K562 (cell line): ENCODE measurements around the gene HTR5A. TPM values are rescaled to one million over a fixed set of nuclear protein-coding genes. Genes with fewer than 3 reads are reported as not detected.

ENCODE experiments used
- ATAC-seq: fragments of 200-7000 bp; cut with Tn5 transposase; 3 replicates; pipeline ENCODE4 v1.9.1; 2020; ENCODE audit warnings: moderate library complexity
- BruUV-seq: library from RNA; stranded (reverse); fragments of 400-500 nt; replicated peaks from 2 replicates; lab custom pipeline; 2021; lab: Mats Ljungman, UMichigan
- CTCF ChIA-PET: fragments of 300-600 bp; formaldehyde crosslinking; extraction: SDS; loops from one replicate; lab custom pipeline; 2021; ENCODE audit warnings: low intra/inter-chr PET ratio; lab: Yijun Ruan, JAX
- POLR2A ChIA-PET: fragments of 300-600, 350-650 bp; sonication (Branson Sonifier 250); formaldehyde crosslinking; extraction: SDS; loops from one replicate; lab custom pipeline; 2021; ENCODE audit warnings: antibody characterized with exemption, inconsistent platforms; lab: Yijun Ruan, JAX
- DNase-seq, 4 experiments: peaks; one replicate each; pipeline versions ENCODE4 v3.0.0 to v3.0.0-alpha.2; 2011 to 2018; ENCODE audit warnings: low spot score in 3 of 4, mixed read lengths in 3 of 4; ENCODE audit errors: extremely low read depth in 1 of 4
- FAIRE-seq: peaks from 2 replicates; lab custom pipeline; 2011; peaks lifted over from hg19 to GRCh38; lab: Jason Lieb, UNC
- H2AFZ ChIP-seq: 2 replicates; pipeline ENCODE4 v1.6.0; 2011; ENCODE audit warnings: low read depth, low read length, control low read depth, inconsistent platforms
- H3K27ac ChIP-seq: fragments of 200-600 bp; 3 replicates; pipeline ENCODE4 v1.8.0; 2011; ENCODE audit warnings: low read depth, mild to moderate bottlenecking, control low read depth, inconsistent platforms, low read length, moderate library complexity, mixed read lengths; ENCODE audit errors: extremely low read depth
- H3K27me3 ChIP-seq, 2 experiments: fragments of 300-600 bp in 1 of 2; 2 replicates in 1 of 2; 3 replicates in 1 of 2; pipeline versions ENCODE4 v1.6.0 to v1.8.0; 2011; ENCODE audit warnings: inconsistent platforms in 2 of 2, low read length in 2 of 2, mild to moderate bottlenecking in 1 of 2, mixed read lengths in 1 of 2, moderate library complexity in 1 of 2; ENCODE audit not compliant: control insufficient read depth in 2 of 2, insufficient read depth in 2 of 2
- H3K36me3 ChIP-seq: fragments of 300-600 bp; 3 replicates; pipeline ENCODE4 v1.8.0; 2011; ENCODE audit warnings: mild to moderate bottlenecking, low read length, inconsistent platforms; ENCODE audit not compliant: control insufficient read depth, insufficient read depth
- H3K4me1 ChIP-seq, 2 experiments: fragments of 200-600 bp in 1 of 2; replicated peaks in 1 of 2; 2 replicates in 1 of 2; 3 replicates in 1 of 2; pipeline versions ENCODE4 v1.5.1 to v1.8.0; 2011; ENCODE audit warnings: inconsistent platforms in 2 of 2, low read length in 2 of 2, mild to moderate bottlenecking in 1 of 2, mixed read lengths in 1 of 2, moderate library complexity in 1 of 2; ENCODE audit not compliant: control insufficient read depth in 2 of 2, insufficient read depth in 2 of 2
- H3K4me2 ChIP-seq: 2 replicates; pipeline ENCODE4 v1.6.1; 2011; ENCODE audit warnings: low read length, control low read depth, inconsistent platforms, mixed read lengths; ENCODE audit not compliant: insufficient read depth
- H3K4me3 ChIP-seq: fragments of 200-600 bp; sonication (generic), shearing (Covaris generic); 2 replicates; pipeline ENCODE4 v1.5.1; 2016; ENCODE audit warnings: control low read depth, inconsistent platforms
- H3K79me2 ChIP-seq: fragments of 200-600 bp; 3 replicates; pipeline ENCODE4 v1.8.0; 2011; ENCODE audit warnings: low read length, inconsistent platforms; ENCODE audit not compliant: control insufficient read depth, insufficient read depth
- H3K9ac ChIP-seq, 2 experiments: 2 replicates each; pipeline versions ENCODE4 v1.6.0 to v1.6.1; 2011; ENCODE audit warnings: low read depth in 2 of 2, low read length in 2 of 2, control low read depth in 1 of 2, inconsistent platforms in 1 of 2, mild to moderate bottlenecking in 1 of 2, mixed read lengths in 1 of 2; ENCODE audit not compliant: insufficient read depth in 1 of 2
- H3K9me1 ChIP-seq: one replicate; pipeline ENCODE4 v1.6.0; 2011; ENCODE audit warnings: inconsistent platforms, mild to moderate bottlenecking, low read length, moderate library complexity; ENCODE audit not compliant: control insufficient read depth, insufficient read depth
- H3K9me3 ChIP-seq: replicated peaks from 2 replicates; pipeline ENCODE4 v1.5.1; 2011; ENCODE audit warnings: low read depth, low read length, inconsistent platforms; ENCODE audit not compliant: control insufficient read depth, insufficient read depth
- H4K20me1 ChIP-seq: replicated peaks from 2 replicates; pipeline ENCODE4 v1.6.1; 2011; ENCODE audit warnings: low read length, inconsistent platforms, mixed read lengths; ENCODE audit not compliant: control insufficient read depth, insufficient read depth
- CEBPB ChIP-seq: fragments of 450-650 bp; IDR thresholded peaks from 2 replicates; pipeline ENCODE4 v1.6.1; 2016; ENCODE audit warnings: missing genetic modification characterization, missing compliant biosample characterization
- CGGBP1 ChIP-seq: fragments of 250-450 bp; sonication (Bioruptor Pico); IDR thresholded peaks from 2 replicates; pipeline ENCODE4 v1.9.0; 2021; ENCODE audit warnings: mild to moderate bottlenecking
- E4F1 ChIP-seq: fragments of 250-450 bp; sonication (Bioruptor Pico); IDR thresholded peaks from 2 replicates; pipeline ENCODE4 v1.5.0; 2021; ENCODE audit warnings: mild to moderate bottlenecking, borderline replicate concordance
- ELF1 ChIP-seq: fragments of 200-800 bp; sonication (Bioruptor generic); IDR thresholded peaks from 2 replicates; pipeline ENCODE4 v1.6.1; 2016; ENCODE audit warnings: missing genetic modification characterization, missing compliant biosample characterization
- KDM5B ChIP-seq: fragments of 200-600 bp; sonication (generic); IDR thresholded peaks from 2 replicates; pipeline ENCODE4 v1.6.1; 2012; ENCODE audit warnings: low read depth, mild to moderate bottlenecking, moderate library complexity, low read length, control low read depth, inconsistent platforms; ENCODE audit not compliant: insufficient replicate concordance
- MCM2 ChIP-seq: fragments of 450-650 bp; IDR thresholded peaks from 2 replicates; pipeline ENCODE4 v1.6.1; 2017; ENCODE audit warnings: low read depth, mild to moderate bottlenecking
- TAF9B ChIP-seq: fragments of 450-650 bp; IDR thresholded peaks from 2 replicates; pipeline ENCODE4 v1.6.1; 2018; ENCODE audit warnings: mild to moderate bottlenecking; ENCODE audit not compliant: partially characterized antibody
- YY1 ChIP-seq, 3 experiments: IDR thresholded peaks; 2 replicates each; pipeline ENCODE4 v1.6.1; 2011; ENCODE audit warnings: low read length in 2 of 3, mild to moderate bottlenecking in 2 of 3, moderate library complexity in 2 of 3, borderline replicate concordance in 1 of 3, control low read depth in 1 of 3, low read depth in 1 of 3; ENCODE audit not compliant: insufficient read depth in 3 of 3, insufficient replicate concordance in 2 of 3, control insufficient read depth in 1 of 3, insufficient read length in 1 of 3; ENCODE audit errors: extremely low read depth in 1 of 3
- ZNF174 ChIP-seq: fragments of 250-450 bp; sonication (Bioruptor Pico); IDR thresholded peaks from 2 replicates; pipeline ENCODE4 v1.4.0; 2020; ENCODE audit warnings: mild to moderate bottlenecking
- ZNF232 ChIP-seq: sonication (generic); formaldehyde crosslinking; IDR thresholded peaks from 2 replicates; pipeline ENCODE4 v1.8.0; 2022; ENCODE audit warnings: mild to moderate bottlenecking, missing genetic modification reagents
- ZNF79 ChIP-seq: fragments of 250-450 bp; sonication (Bioruptor Pico); IDR thresholded peaks from 2 replicates; pipeline ENCODE4 v1.4.0; 2020; ENCODE audit warnings: low read depth, mild to moderate bottlenecking, moderate library complexity
- ZNF830 ChIP-seq: fragments of 250-450 bp; sonication (Bioruptor Pico); IDR thresholded peaks from 2 replicates; pipeline ENCODE4 v1.5.0; 2021; ENCODE audit warnings: mild to moderate bottlenecking
- WGBS: fragments of 100-300 bp; shearing (Covaris generic); methylation state at CpG from one replicate; pipeline ENCODE4 v1.1.6; 2016; ENCODE audit warnings: low coverage, mixed read lengths; ENCODE audit not compliant: insufficient coverage; ENCODE audit errors: missing lambda C conversion rate; 5-methylcytosine and 5-hydroxymethylcytosine counted together
- in situ Hi-C: fragments of 300-500 bp; cut with MboI; formaldehyde crosslinking; loops from 4 replicates; pipeline ENCODE4 v1.15.0; 2018; ENCODE audit warnings: inconsistent platforms, mixed read lengths
- intact Hi-C: fragments of 100-400 bp; cut with micrococcal nuclease; formaldehyde crosslinking; loops from 2 replicates; pipeline ENCODE4 v1.14.2; 2022
- polyA plus RNA-seq, 8 experiments: library from polyadenylated mRNA; depleted of rRNA in 4 of 8; stranded (reverse) in 5 of 8; unstranded in 3 of 8; fragments of >200 nt; fragmentation: Nextera tagmentation in 2 of 8; fragmentation: Illumina TruSeq in 1 of 8; extraction: Ambion mirVana in 2 of 8; extraction: Trizol in 1 of 8; gene quantifications; 2 replicates each; pipeline versions ENCODE4 v1.2.1 to v1.2.3, GENCODE V29; 2011 to 2014; ENCODE audit warnings: inconsistent platforms in 1 of 8, missing spikeins in 1 of 8
- total RNA-seq, 7 experiments: library from RNA; depleted of rRNA in 6 of 7; stranded (reverse); fragments of >200 nt in 6 of 7; fragmentation: Illumina TruSeq in 2 of 7; extraction: Trizol in 2 of 7; gene quantifications; 2 replicates each; pipeline versions ENCODE4 v1.2.1 to v1.2.3, GENCODE V29; 2011 to 2021; ENCODE audit warnings: low replicate concordance in 1 of 7

Gene HTR5A
- total and polyA plus RNA-seq, 9 of the 15 experiments (the other 6 are each of a cell fraction or from before 2014, with no cell fraction given), result 0.06 TPM; not detected in 8

- intact Hi-C loops (no loop called here), in situ Hi-C loops (no loop called here)
- no peaks in the 10 kb centered on the region; the same call in 1 of the 2 replicates for H4K20me1 ChIP-seq
- BruUV-seq, result no TSS peak
- H3K4me1 ChIP-seq, result no peaks in the 10 kb centered on the region
- H3K36me3 ChIP-seq, result no peaks in the 10 kb centered on the region
- ChIA-PET CTCF (no interaction called here), POLR2A (interaction anchor here (0.8 to 1.4 kb wide), 2 partner anchors 14 to 15 kb away, joined by 3 to 4 read pairs; no protein-coding TSS in a partner anchor)
- no peak overlapping the region for H3K27ac ChIP-seq
- H3K4me2 ChIP-seq, result no peak overlapping the region
- TF ChIP-seq KDM5B (no peak), TAF9B (no peak), CGGBP1 (no peak), ELF1 (tag) (no peak), CEBPB (tag) (no peak), ZNF232 (CRISPR knock-in tag) (no peak), ZNF79 (CRISPR knock-in tag) (no peak), ZNF174 (CRISPR knock-in tag) (no peak), E4F1 (CRISPR knock-in tag) (no peak), ZNF830 (CRISPR knock-in tag) (no peak), MCM2 (no peak), YY1 (IDR thresholded peaks at IDR 0.05; ENCODE audit: borderline replicate concordance in 1 of 3, control insufficient read depth in 1 of 3, extremely low read depth in 1 of 3, insufficient read depth in 3 of 3, insufficient read length in 1 of 3, insufficient replicate concordance in 2 of 3, low read depth in 1 of 3, low read length in 2 of 3) (no peak)
- H3K4me3 ChIP-seq, result no peak overlapping the region
- FAIRE-seq, result no peak
- WGBS, result 1% methylated on average over 5 of the region's 5 CpGs
- H3K27me3 ChIP-seq, result peaks cover 46 to 73% of the 10 kb centered on the region in 2 experiments
- no peaks in the 10 kb centered on the region for H3K9me3 ChIP-seq
- no peak for ATAC-seq
- H3K9me1 ChIP-seq, result peaks cover 4% of the 10 kb centered on the region
- no peak for DNase-seq
- no peak overlapping the region for H3K9ac ChIP-seq
- H3K79me2 ChIP-seq, result no peaks in the 10 kb centered on the region
- no peak overlapping the region for H2AFZ ChIP-seq
Measured at GRCh38 chr7:155106356-155106755, 36.2 kb downstream of the HTR5A start.
